GM12878 (cell line): ENCODE data around the gene PLAC1. TPM values are rescaled to one million over a fixed set of nuclear protein-coding genes. Genes with fewer than 3 reads are reported as not detected.

Experiments
- ATAC-seq: fragments of 200-7000 bp; cut with Tn5 transposase; 3 replicates; pipeline ENCODE4 v1.9.1; 2020; ENCODE audit warnings: mild to moderate bottlenecking, moderate library complexity
- BruUV-seq: library from RNA; stranded (reverse); fragments of 400-500 nt; replicated peaks from 2 replicates; lab custom pipeline; 2021; lab: Mats Ljungman, UMichigan
- CTCF ChIA-PET: fragments of 300-600 bp; sonication (Branson Sonifier 250); formaldehyde crosslinking; extraction: SDS; loops from one replicate; lab custom pipeline; 2021; ENCODE audit warnings: inconsistent platforms; lab: Yijun Ruan, JAX
- POLR2A ChIA-PET: fragments of 350-600 bp; formaldehyde crosslinking; extraction: SDS; loops from one replicate; lab custom pipeline; 2021; ENCODE audit warnings: inconsistent platforms; lab: Charles Lee
- RAD21 ChIA-PET: fragments of 300-600 bp; sonication (Branson Sonifier 250); formaldehyde crosslinking; loops from one replicate; lab custom pipeline; 2023; ENCODE audit warnings: antibody characterized with exemption; ENCODE audit not compliant: unreplicated experiment; lab: Charles Lee
- SMC1A ChIA-PET: fragments of 300-600 bp; sonication (Branson Sonifier 250); formaldehyde crosslinking; loops from one replicate; lab custom pipeline; 2023; ENCODE audit not compliant: unreplicated experiment, uncharacterized antibody; lab: Charles Lee
- DNase-seq: peaks from one replicate; pipeline ENCODE4 v3.0.0-alpha.2; 2011; ENCODE audit warnings: low read depth, low spot score
- FAIRE-seq: peaks from 3 replicates; lab custom pipeline; 2011; peaks lifted over from hg19 to GRCh38; lab: Jason Lieb, UNC
- H2AFZ ChIP-seq: 2 replicates; pipeline ENCODE4 v1.6.0; 2011; ENCODE audit warnings: low read depth, low read length, control low read depth; ENCODE audit not compliant: control insufficient read depth
- H3K27ac ChIP-seq: 2 replicates; pipeline ENCODE4 v1.5.1; 2011; ENCODE audit warnings: control low read depth; ENCODE audit not compliant: control insufficient read depth, insufficient read depth
- H3K27me3 ChIP-seq, 2 experiments: replicated peaks in 1 of 2; 2 replicates each; pipeline versions ENCODE4 v1.6.0 to v1.6.1; 2011; ENCODE audit warnings: low read length in 1 of 2; ENCODE audit not compliant: control insufficient read depth in 2 of 2, insufficient read depth in 2 of 2
- H3K36me3 ChIP-seq, 2 experiments: 2 replicates each; pipeline ENCODE4 v1.5.1; 2011; ENCODE audit warnings: low read length in 1 of 2; ENCODE audit not compliant: control insufficient read depth in 2 of 2, insufficient read depth in 2 of 2
- H3K4me1 ChIP-seq: 2 replicates; pipeline ENCODE4 v1.6.1; 2011; ENCODE audit warnings: mild to moderate bottlenecking, low read length, moderate library complexity, mixed read lengths; ENCODE audit not compliant: control insufficient read depth, insufficient read depth
- H3K4me2 ChIP-seq: 2 replicates; pipeline ENCODE4 v1.6.0; 2011; ENCODE audit warnings: control low read depth; ENCODE audit not compliant: control insufficient read depth, insufficient read depth
- H3K4me3 ChIP-seq: fragments of 200-600 bp; sonication (generic); 2 replicates; pipeline ENCODE4 v1.5.1; 2016
- H3K79me2 ChIP-seq: 2 replicates; pipeline ENCODE4 v1.6.0; 2011; ENCODE audit warnings: low read length; ENCODE audit not compliant: control insufficient read depth, insufficient read depth
- H3K9ac ChIP-seq: 2 replicates; pipeline ENCODE4 v1.8.0; 2011; ENCODE audit warnings: low read length, control low read depth, mixed read lengths; ENCODE audit not compliant: control insufficient read depth, insufficient read depth
- H3K9me3 ChIP-seq: replicated peaks from 3 replicates; pipeline ENCODE4 v1.5.1; 2011; ENCODE audit warnings: mild to moderate bottlenecking, low read length; ENCODE audit not compliant: control insufficient read depth, insufficient read depth
- H4K20me1 ChIP-seq: 2 replicates; pipeline ENCODE4 v1.6.0; 2011; ENCODE audit not compliant: control insufficient read depth, insufficient read depth
- BACH1 ChIP-seq: fragments of 450-650 bp; IDR thresholded peaks from 2 replicates; pipeline ENCODE4 v1.6.1; 2017; ENCODE audit warnings: mild to moderate bottlenecking, borderline replicate concordance
- EED ChIP-seq: sonication (generic); IDR thresholded peaks from 2 replicates; pipeline ENCODE4 v1.6.1; 2016; ENCODE audit warnings: antibody characterized with exemption, low read depth
- ELK1 ChIP-seq: IDR thresholded peaks from 2 replicates; pipeline ENCODE4 v1.6.1; 2012; ENCODE audit warnings: low read depth, low read length, improper control_type of control experiment
- FOS ChIP-seq: IDR thresholded peaks from 3 replicates; pipeline ENCODE4 v1.6.1; 2011; ENCODE audit warnings: borderline replicate concordance; ENCODE audit not compliant: insufficient read length; ENCODE audit errors: extremely low read depth
- GATAD2B ChIP-seq: fragments of 450-650 bp; conservative IDR thresholded peaks from 2 replicates; pipeline ENCODE4 v1.6.1; 2017; ENCODE audit warnings: low read depth, mild to moderate bottlenecking, moderate library complexity
- IKZF2 ChIP-seq, 2 experiments: fragments of 450-650 bp; IDR thresholded peaks; 2 replicates each; pipeline ENCODE4 v1.6.1; 2017; ENCODE audit warnings: mild to moderate bottlenecking in 2 of 2, moderate library complexity in 2 of 2
- JUNB ChIP-seq: IDR thresholded peaks from 2 replicates; pipeline ENCODE4 v1.6.1; 2016; ENCODE audit warnings: antibody characterized with exemption, mild to moderate bottlenecking
- NFIC ChIP-seq: IDR thresholded peaks from 2 replicates; pipeline ENCODE4 v1.6.1; 2012; ENCODE audit warnings: low read depth, mild to moderate bottlenecking, inconsistent platforms, low read length, moderate library complexity
- NFXL1 ChIP-seq: fragments of 450-650 bp; IDR thresholded peaks from 2 replicates; pipeline ENCODE4 v1.6.1; 2017; ENCODE audit warnings: antibody characterized with exemption, mild to moderate bottlenecking, borderline replicate concordance
- PAX8 ChIP-seq: fragments of 450-650 bp; IDR thresholded peaks from 2 replicates; pipeline ENCODE4 v1.6.1; 2017; ENCODE audit warnings: mild to moderate bottlenecking, moderate library complexity
- POLR2AphosphoS5 ChIP-seq: IDR thresholded peaks from 2 replicates; pipeline ENCODE4 v1.6.1; 2011; ENCODE audit warnings: mild to moderate bottlenecking, low read length, inconsistent platforms
- RELA ChIP-seq: fragments of 450-650 bp; IDR thresholded peaks from 2 replicates; pipeline ENCODE4 v1.8.0; 2014; ENCODE audit warnings: borderline replicate concordance; ENCODE audit not compliant: partially characterized antibody
- RUNX3 ChIP-seq: IDR thresholded peaks from 2 replicates; pipeline ENCODE4 v1.6.1; 2012; ENCODE audit warnings: low read length, inconsistent platforms
- STAT1 ChIP-seq: fragments of 450-650 bp; conservative IDR thresholded peaks from 2 replicates; pipeline ENCODE4 v1.6.1; 2014; ENCODE audit warnings: antibody characterized with exemption, mild to moderate bottlenecking
- SUZ12 ChIP-seq: fragments of 200-600 bp; sonication (generic); IDR thresholded peaks from one replicate; pipeline ENCODE4 v1.6.1; 2018; ENCODE audit warnings: antibody characterized with exemption, mild to moderate bottlenecking; ENCODE audit not compliant: unreplicated experiment
- TBL1XR1 ChIP-seq: IDR thresholded peaks from 2 replicates; pipeline ENCODE4 v1.6.1; 2012; ENCODE audit warnings: low read depth, low read length, improper control_type of control experiment
- TCF12 ChIP-seq: IDR thresholded peaks from 2 replicates; pipeline ENCODE4 v1.6.1; 2011; ENCODE audit warnings: low read depth, mild to moderate bottlenecking, low read length
- WGBS: methylation state at CpG from one replicate; pipeline ENCODE4 v1.1.6; 2016; ENCODE audit warnings: low lambda C conversion rate; ENCODE audit not compliant: insufficient replicate concordance, insufficient coverage; ENCODE audit errors: missing lambda C conversion rate; 5-methylcytosine and 5-hydroxymethylcytosine counted together
- in situ Hi-C: fragments of 300-500 bp; cut with MboI; formaldehyde crosslinking; loops from 9 replicates; pipeline ENCODE4 v1.14.3; 2018; ENCODE audit warnings: mixed read lengths
- intact Hi-C: fragments of 100-400 bp; cut with micrococcal nuclease; formaldehyde crosslinking; loops from one replicate; pipeline ENCODE4 v1.14.2; 2022; ENCODE audit not compliant: unreplicated experiment
- polyA plus RNA-seq, 11 experiments: library from polyadenylated mRNA; depleted of rRNA in 4 of 11; unstranded in 6 of 11; stranded (reverse) in 5 of 11; fragments of >200 nt; fragmentation: Nextera tagmentation in 4 of 11; fragmentation: Illumina TruSeq in 1 of 11; extraction: Ambion mirVana in 4 of 11; extraction: Trizol in 1 of 11; gene quantifications; 1 replicate in 1 of 11; 2 replicates in 10 of 11; pipeline versions ENCODE4 v1.2.1 to v1.2.3, GENCODE V29; 2011 to 2016; ENCODE audit warnings: inconsistent platforms in 2 of 11, missing spikeins in 2 of 11, low read depth in 1 of 11
- total RNA-seq, 4 experiments: library from RNA; depleted of rRNA in 3 of 4; stranded (reverse); fragments of >200 nt in 3 of 4; fragmentation: Illumina TruSeq in 1 of 4; extraction: Trizol in 1 of 4; gene quantifications; 2 replicates each; pipeline versions ENCODE4 v1.2.1 to v1.2.3, GENCODE V29; 2013 to 2021
- TF ChIP-seq, protein P1 (sequence below): IDR thresholded peaks from 2 replicates; pipeline ENCODE4 v1.6.1; 2012; ENCODE audit warnings: improper control_type of control experiment, low read depth, low read length; ENCODE audit not compliant: insufficient replicate concordance

The PLAC1 gene
- total and polyA plus RNA-seq, 10 of the 15 experiments (the other 5 are each of a cell fraction or from before 2014, with no cell fraction given) = 0.05 to 0.42 (median 0.17) TPM; not detected in 5

GRCh38 chrX:134622056-134622812 is 36.0 kb downstream of the PLAC1 start:
- CTCF ChIA-PET = no interaction called here
- Histone ChIP-seq H3K36me3 (no peaks in the 10 kb centered on the region), H3K79me2 (no peaks in the 10 kb centered on the region), H3K4me1 (peaks cover 5% of the 10 kb centered on the region), H3K27me3 (no peaks in the 10 kb centered on the region), H3K27ac (no peak overlapping the region), H2AFZ (peak overlapping the region; percentile 33; the same call in 1 of the 2 replicates), H4K20me1 (no peaks in the 10 kb centered on the region), H3K4me2 (peak overlapping the region; percentile 65), H3K9ac (no peak overlapping the region), H3K4me3 (no peak overlapping the region), H3K9me3 (no peaks in the 10 kb centered on the region)
- BruUV-seq = no TSS peak
- peak; percentile 98 for ATAC-seq
- in situ Hi-C loops (no loop called here), intact Hi-C loops (no loop called here)
- RAD21 ChIA-PET = interaction anchor here (0.6 to 1.9 kb wide), 2 partner anchors 10 to 94 kb away, joined by 3 to 6 read pairs; no protein-coding TSS in a partner anchor
- POLR2A ChIA-PET = no interaction called here
- SMC1A ChIA-PET = interaction anchor here (0.6 to 1.2 kb wide), 3 partner anchors 10 to 306 kb away, joined by 3 to 4 read pairs (median 4); no protein-coding TSS in a partner anchor
- peak; percentile 54 for FAIRE-seq
- 6% methylated on average over 6 of the region's 6 CpGs for WGBS
- peak; percentile 35 for DNase-seq
- TF ChIP-seq JUNB (peak; percentile 66), TCF12 (0 out of 2 replicates have a peak, but pooled peaks have one; percentile 29), EED (peak; percentile 45; the same call in 1 of the 2 replicates), NFXL1 (no peak), SUZ12 (no peak), NFIC (0 out of 2 replicates have a peak, but pooled peaks have one; percentile 32), FOS (no peak), GATAD2B (no peak), PAX8 (no peak), RELA (no peak), RUNX3 (peak; percentile 85), TBL1XR1 (no peak), ELK1 (no peak), POLR2AphosphoS5 (no peak), STAT1 (no peak), BACH1 (peak; percentile 84; the same call in 1 of the 2 replicates), IKZF2 (IDR thresholded peaks at IDR 0.05) (peak; percentile 32 to 43; a peak in 3 of 4 replicates)
- TF ChIP-seq, protein P1, sequence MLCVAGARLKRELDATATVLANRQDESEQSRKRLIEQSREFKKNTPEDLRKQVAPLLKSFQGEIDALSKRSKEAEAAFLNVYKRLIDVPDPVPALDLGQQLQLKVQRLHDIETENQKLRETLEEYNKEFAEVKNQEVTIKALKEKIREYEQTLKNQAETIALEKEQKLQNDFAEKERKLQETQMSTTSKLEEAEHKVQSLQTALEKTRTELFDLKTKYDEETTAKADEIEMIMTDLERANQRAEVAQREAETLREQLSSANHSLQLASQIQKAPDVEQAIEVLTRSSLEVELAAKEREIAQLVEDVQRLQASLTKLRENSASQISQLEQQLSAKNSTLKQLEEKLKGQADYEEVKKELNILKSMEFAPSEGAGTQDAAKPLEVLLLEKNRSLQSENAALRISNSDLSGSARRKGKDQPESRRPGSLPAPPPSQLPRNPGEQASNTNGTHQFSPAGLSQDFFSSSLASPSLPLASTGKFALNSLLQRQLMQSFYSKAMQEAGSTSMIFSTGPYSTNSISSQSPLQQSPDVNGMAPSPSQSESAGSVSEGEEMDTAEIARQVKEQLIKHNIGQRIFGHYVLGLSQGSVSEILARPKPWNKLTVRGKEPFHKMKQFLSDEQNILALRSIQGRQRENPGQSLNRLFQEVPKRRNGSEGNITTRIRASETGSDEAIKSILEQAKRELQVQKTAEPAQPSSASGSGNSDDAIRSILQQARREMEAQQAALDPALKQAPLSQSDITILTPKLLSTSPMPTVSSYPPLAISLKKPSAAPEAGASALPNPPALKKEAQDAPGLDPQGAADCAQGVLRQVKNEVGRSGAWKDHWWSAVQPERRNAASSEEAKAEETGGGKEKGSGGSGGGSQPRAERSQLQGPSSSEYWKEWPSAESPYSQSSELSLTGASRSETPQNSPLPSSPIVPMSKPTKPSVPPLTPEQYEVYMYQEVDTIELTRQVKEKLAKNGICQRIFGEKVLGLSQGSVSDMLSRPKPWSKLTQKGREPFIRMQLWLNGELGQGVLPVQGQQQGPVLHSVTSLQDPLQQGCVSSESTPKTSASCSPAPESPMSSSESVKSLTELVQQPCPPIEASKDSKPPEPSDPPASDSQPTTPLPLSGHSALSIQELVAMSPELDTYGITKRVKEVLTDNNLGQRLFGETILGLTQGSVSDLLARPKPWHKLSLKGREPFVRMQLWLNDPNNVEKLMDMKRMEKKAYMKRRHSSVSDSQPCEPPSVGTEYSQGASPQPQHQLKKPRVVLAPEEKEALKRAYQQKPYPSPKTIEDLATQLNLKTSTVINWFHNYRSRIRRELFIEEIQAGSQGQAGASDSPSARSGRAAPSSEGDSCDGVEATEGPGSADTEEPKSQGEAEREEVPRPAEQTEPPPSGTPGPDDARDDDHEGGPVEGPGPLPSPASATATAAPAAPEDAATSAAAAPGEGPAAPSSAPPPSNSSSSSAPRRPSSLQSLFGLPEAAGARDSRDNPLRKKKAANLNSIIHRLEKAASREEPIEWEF = no peak
